B cell (primary cell): Measurements from ENCODE around the gene KISS1.

Experiments used
- CTCF ChIP-seq: fragments of 200-600 bp; IDR thresholded peaks from one replicate; pipeline ENCODE4 v1.8.0; 2022; ENCODE audit warnings: antibody characterized with exemption, mild to moderate bottlenecking
- EZH2 ChIP-seq: IDR thresholded peaks from 2 replicates; pipeline ENCODE4 v1.6.1; 2012; ENCODE audit warnings: borderline replicate concordance, low read depth, mild to moderate bottlenecking, moderate library complexity, low read length; ENCODE audit not compliant: insufficient read depth, poor library complexity, severe bottlenecking

- TF ChIP-seq EZH2 (no peak), CTCF (peak; percentile 98)
These were observed 33.7 kb downstream of the KISS1 start for GRCh38 chr1:204162494-204163074.
